ENCODE data around the gene NOP16. TPM values are rescaled to one million over a fixed set of nuclear protein-coding genes. Genes with fewer than 3 reads are reported as not detected.

NOP16 gene
- total and polyA plus RNA-seq, 2 donors (not counting 1 experiment from before 2014, with no cell fraction given) = 11.1 to 26.3 TPM

DNA sequence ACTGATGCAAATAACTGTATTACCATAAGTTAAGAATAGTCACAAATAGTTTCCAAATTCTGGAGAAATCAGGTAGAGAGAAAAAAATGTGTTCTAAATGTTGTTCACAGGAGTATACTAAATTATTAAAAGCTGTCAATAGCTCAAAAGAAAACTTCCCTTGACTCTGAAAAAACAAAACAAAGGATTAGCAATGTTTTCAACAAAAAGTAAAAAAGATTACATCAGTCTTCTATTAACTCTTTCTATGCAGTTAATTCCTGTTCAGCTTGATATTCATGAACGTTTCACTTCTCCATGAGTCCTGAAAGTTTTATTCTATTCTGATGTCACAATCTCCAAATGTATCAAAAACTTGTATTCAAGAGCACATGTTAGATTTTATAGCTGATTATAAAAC lies 37.4 kb upstream of the NOP16 start:
- no peak for DNase-seq (ENCODE audit: low read depth in 2 of 2)
- no peaks in the 10 kb centered on the region for H3K4me1 ChIP-seq (ENCODE audit: control insufficient read depth, extremely low read depth, insufficient read depth, low read length)
- no peaks in the 10 kb centered on the region for H3K27me3 ChIP-seq (ENCODE audit: control insufficient read depth, insufficient read depth, low read length)
- H3K9me3 ChIP-seq (ENCODE audit: control insufficient read depth, insufficient read depth, low read depth, low read length) = no peaks in the 10 kb centered on the region
- H3K27ac ChIP-seq (ENCODE audit: insufficient read depth, low read length) = no peak overlapping the region
- TF ChIP-seq, protein P1, sequence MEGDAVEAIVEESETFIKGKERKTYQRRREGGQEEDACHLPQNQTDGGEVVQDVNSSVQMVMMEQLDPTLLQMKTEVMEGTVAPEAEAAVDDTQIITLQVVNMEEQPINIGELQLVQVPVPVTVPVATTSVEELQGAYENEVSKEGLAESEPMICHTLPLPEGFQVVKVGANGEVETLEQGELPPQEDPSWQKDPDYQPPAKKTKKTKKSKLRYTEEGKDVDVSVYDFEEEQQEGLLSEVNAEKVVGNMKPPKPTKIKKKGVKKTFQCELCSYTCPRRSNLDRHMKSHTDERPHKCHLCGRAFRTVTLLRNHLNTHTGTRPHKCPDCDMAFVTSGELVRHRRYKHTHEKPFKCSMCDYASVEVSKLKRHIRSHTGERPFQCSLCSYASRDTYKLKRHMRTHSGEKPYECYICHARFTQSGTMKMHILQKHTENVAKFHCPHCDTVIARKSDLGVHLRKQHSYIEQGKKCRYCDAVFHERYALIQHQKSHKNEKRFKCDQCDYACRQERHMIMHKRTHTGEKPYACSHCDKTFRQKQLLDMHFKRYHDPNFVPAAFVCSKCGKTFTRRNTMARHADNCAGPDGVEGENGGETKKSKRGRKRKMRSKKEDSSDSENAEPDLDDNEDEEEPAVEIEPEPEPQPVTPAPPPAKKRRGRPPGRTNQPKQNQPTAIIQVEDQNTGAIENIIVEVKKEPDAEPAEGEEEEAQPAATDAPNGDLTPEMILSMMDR (conservative IDR thresholded peaks at IDR 0.05 in 1 of 2, IDR thresholded peaks at IDR 0.05 in 1 of 2; ENCODE audit: low read depth in 1 of 2, low read length in 2 of 2) = no peak
- no peak for TF ChIP-seq EZH2 (IDR thresholded peaks at IDR 0.05; ENCODE audit: low read length, missing control alignments)
- no peaks in the 10 kb centered on the region for H4K20me1 ChIP-seq (ENCODE audit: control insufficient read depth, extremely low read depth, insufficient read depth, low read length)
- no peak overlapping the region for H3K4me2 ChIP-seq (ENCODE audit: extremely low read depth, insufficient read depth, low read length)
- H3K4me3 ChIP-seq (replicated peaks in 1 of 4; ENCODE audit: control extremely low read depth in 1 of 4, insufficient read depth in 1 of 4, low read depth in 3 of 4, low read length in 4 of 4) = no peak overlapping the region
- no peak overlapping the region for H2AFZ ChIP-seq (ENCODE audit: low read length)
- H3K9ac ChIP-seq (ENCODE audit: insufficient read depth, low read length) = no peak overlapping the region
- no peaks in the 10 kb centered on the region for H3K79me2 ChIP-seq (ENCODE audit: control insufficient read depth, insufficient read depth, low read length)
- H3K36me3 ChIP-seq (ENCODE audit: control insufficient read depth, insufficient read depth, low read length) = no peaks in the 10 kb centered on the region

DNA sequence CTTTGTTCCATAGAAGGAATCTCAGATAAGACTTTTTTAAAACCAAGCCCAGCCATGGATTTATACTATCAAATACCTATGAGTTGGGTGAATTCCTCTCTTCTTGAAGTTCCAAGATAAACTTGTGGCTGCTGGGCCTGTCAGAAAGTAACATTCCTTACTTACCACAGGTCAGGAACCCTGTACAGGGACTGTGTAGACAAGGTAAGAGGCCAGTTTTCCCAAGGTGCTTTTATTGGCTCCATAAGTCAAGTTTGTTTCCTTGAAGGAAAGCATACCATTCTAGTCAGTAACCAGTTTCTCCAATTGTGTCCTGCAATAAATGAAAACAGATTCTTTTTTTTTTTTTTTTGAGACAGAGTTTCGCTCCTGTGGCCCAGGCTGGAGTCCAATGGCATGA lies 36.7 kb upstream of the NOP16 start:
- peak in 1 of 2 donors; percentile 94 for DNase-seq (ENCODE audit: low read depth in 2 of 2)
- no peaks in the 10 kb centered on the region for H3K36me3 ChIP-seq (ENCODE audit: control insufficient read depth, insufficient read depth, low read length)

DNA sequence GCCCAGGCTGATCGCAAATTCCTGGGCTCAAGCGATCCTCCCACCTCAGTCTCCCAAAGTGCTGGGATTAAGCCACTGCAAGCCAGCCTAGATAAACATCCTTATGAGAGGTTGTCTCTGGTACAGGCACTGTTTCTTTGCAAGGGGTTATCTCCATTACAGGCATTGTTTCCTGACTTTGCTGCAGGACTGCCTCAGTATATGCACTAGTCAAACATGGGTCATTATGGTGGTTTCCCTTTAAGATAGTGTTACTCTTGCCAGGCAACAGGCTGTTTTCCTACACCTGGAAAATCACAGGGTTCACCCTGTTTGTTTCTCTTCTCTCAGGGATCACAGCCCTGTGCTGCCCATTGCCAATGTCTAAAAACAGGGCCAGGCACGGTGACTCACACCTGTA lies 35.8 kb upstream of the NOP16 start:
- Histone ChIP-seq H3K36me3 (ENCODE audit: control insufficient read depth, insufficient read depth, low read length) (no peaks in the 10 kb centered on the region), H4K20me1 (ENCODE audit: control insufficient read depth, extremely low read depth, insufficient read depth, low read length) (no peaks in the 10 kb centered on the region), H3K9me3 (ENCODE audit: control insufficient read depth, insufficient read depth, low read depth, low read length) (no peaks in the 10 kb centered on the region), H3K79me2 (ENCODE audit: control insufficient read depth, insufficient read depth, low read length) (no peaks in the 10 kb centered on the region), H3K4me1 (ENCODE audit: control insufficient read depth, extremely low read depth, insufficient read depth, low read length) (no peaks in the 10 kb centered on the region), H3K27ac (ENCODE audit: insufficient read depth, low read length) (no peak overlapping the region), H3K27me3 (ENCODE audit: control insufficient read depth, insufficient read depth, low read length) (no peaks in the 10 kb centered on the region), H3K4me2 (ENCODE audit: extremely low read depth, insufficient read depth, low read length) (no peak overlapping the region), H3K9ac (ENCODE audit: insufficient read depth, low read length) (no peak overlapping the region), H2AFZ (ENCODE audit: low read length) (no peak overlapping the region), H3K4me3 (replicated peaks in 1 of 4; ENCODE audit: control extremely low read depth in 1 of 4, insufficient read depth in 1 of 4, low read depth in 3 of 4, low read length in 4 of 4) (no peak overlapping the region)
- TF ChIP-seq, protein P1 (conservative IDR thresholded peaks at IDR 0.05 in 1 of 2, IDR thresholded peaks at IDR 0.05 in 1 of 2; ENCODE audit: low read depth in 1 of 2, low read length in 2 of 2) = no peak
- TF ChIP-seq EZH2 (IDR thresholded peaks at IDR 0.05; ENCODE audit: low read length, missing control alignments) = no peak
- no peak for DNase-seq (ENCODE audit: low read depth in 2 of 2)

More for the DNA sequence above, 36.7 kb upstream of the NOP16 start:
- Histone ChIP-seq H3K27ac (ENCODE audit: insufficient read depth, low read length) (no peak overlapping the region), H3K27me3 (ENCODE audit: control insufficient read depth, insufficient read depth, low read length) (no peaks in the 10 kb centered on the region), H3K9me3 (ENCODE audit: control insufficient read depth, insufficient read depth, low read depth, low read length) (no peaks in the 10 kb centered on the region), H3K79me2 (ENCODE audit: control insufficient read depth, insufficient read depth, low read length) (no peaks in the 10 kb centered on the region), H3K4me2 (ENCODE audit: extremely low read depth, insufficient read depth, low read length) (no peak overlapping the region), H3K4me1 (ENCODE audit: control insufficient read depth, extremely low read depth, insufficient read depth, low read length) (no peaks in the 10 kb centered on the region), H3K4me3 (replicated peaks in 1 of 4; ENCODE audit: control extremely low read depth in 1 of 4, insufficient read depth in 1 of 4, low read depth in 3 of 4, low read length in 4 of 4) (no peak overlapping the region), H2AFZ (ENCODE audit: low read length) (no peak overlapping the region), H4K20me1 (ENCODE audit: control insufficient read depth, extremely low read depth, insufficient read depth, low read length) (no peaks in the 10 kb centered on the region), H3K9ac (ENCODE audit: insufficient read depth, low read length) (no peak overlapping the region)
- TF ChIP-seq, protein P1 (conservative IDR thresholded peaks at IDR 0.05 in 1 of 2, IDR thresholded peaks at IDR 0.05 in 1 of 2; ENCODE audit: low read depth in 1 of 2, low read length in 2 of 2) = no peak
- no peak for TF ChIP-seq EZH2 (IDR thresholded peaks at IDR 0.05; ENCODE audit: low read length, missing control alignments)

Data from fibroblast of lung (primary cell).